Measurements from ENCODE around the gene PRADC1.
"Not testable (repeated sequence)": the region's sequence is repeated elsewhere in the genome, so short reads cannot be mapped to it uniquely, and the experiment has no call there.

The PRADC1 gene

DNA sequence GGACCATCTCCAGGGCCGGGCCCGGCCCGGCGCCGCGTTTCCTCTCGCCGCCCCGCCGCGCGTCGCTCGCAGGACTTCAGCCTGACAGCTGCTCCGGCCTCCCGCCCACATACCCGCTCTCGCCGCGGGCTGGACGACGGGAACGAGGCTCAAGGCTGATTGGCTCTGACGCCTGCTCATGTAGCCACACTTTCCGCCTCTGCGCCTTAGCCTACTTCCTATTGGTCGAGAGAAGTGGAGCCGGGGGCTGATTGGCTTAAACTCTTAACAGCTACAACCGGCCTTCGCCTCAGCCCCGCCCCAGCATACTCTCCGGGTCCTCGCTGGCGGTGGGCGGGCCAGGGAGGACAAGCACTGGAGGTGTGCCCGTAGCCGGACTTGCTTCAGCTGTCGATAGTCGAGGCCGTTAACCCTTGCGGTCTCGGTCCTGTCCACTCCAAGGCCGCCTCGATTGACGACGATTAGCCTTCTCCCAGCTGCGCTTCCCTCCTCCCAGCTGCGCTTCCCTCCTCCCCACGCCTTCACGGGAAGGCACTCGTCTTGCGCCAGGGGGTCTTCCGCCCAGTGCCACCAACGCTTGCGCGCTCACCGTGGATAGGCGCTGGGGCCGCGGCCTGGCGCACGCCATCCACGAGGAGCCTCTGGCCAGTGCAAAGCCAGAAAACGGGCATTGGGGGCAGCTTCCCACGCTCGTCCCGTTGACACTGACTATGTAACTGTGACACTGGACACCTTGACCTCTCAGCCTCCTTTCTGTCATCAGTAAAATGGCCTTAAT is at the start of gene PRADC1:
PRADC1 (minus strand) TSS at position 86 of the 778 bp plus-strand sequence; CDS start at position 7, 79 bp downstream.
- DNase-seq (ENCODE audit: low read depth, low spot score) = peak; percentile 98

DNA sequence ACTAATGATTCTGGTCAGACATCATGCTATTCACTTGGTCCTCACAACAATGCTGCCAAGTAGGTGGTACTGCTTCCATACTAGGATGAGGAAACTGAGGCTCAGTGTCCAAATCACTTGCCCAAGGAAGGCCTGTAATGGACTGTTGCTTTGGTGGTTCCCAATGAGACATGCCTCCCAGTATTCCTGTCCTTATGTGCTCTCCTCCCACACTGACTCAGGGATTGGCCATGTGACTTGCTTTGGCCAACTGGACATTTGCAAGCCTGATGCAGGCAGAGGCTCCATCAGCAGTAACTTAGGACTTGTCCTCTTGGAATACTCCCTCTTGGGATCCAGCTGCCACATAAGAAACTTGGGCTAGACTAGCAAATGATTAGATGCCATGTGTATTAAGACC is 48.2 kb upstream of the PRADC1 start:
- no peak for DNase-seq (ENCODE audit: low read depth, low spot score)

GRCh38 chr2:73279852-73280251 is 46.8 kb upstream of the PRADC1 start:
- no peak for DNase-seq (ENCODE audit: low read depth, low spot score)

GRCh38 chr2:73272270-73272669 is 39.2 kb upstream of the PRADC1 start:
- no peak for DNase-seq (ENCODE audit: low read depth, low spot score)

DNA sequence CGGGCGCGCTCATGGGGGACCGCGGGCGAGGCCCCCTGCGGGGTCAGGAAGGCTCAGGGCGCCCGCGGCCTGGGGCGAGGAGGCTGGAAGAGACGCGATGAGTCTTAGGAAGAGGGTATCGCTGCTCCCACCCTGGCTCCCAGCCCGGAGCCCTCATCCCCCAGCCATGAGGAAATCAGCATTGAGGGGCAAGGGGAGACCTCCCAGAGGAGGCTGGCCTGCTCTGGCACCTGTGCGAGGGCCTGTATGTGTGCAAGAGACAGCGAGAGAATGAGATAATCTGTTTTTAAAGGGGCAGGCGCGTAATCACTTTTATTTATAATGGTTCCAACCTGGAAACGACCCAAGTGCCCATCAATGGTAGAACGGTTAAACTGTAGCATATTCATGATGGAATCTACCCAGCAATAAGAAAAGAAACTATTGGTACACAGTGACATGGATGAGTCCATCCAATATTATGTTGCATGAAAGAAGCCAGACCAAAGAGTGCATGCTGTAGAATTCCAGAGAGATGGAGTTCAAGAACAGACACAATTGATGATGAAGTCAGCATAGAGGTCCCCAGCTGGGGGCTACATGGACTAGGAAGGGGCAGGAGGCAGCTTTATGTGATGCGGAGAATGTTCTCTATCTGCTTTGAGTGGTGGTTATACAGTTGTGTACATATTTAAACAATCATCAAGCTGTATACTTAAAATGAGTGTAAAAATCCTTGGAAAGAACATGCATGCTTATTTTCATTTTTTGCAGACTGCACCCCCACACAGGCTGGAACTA is 36.8 kb upstream of the PRADC1 start:
- DNase-seq (ENCODE audit: low read depth, low spot score) = no peak

DNA sequence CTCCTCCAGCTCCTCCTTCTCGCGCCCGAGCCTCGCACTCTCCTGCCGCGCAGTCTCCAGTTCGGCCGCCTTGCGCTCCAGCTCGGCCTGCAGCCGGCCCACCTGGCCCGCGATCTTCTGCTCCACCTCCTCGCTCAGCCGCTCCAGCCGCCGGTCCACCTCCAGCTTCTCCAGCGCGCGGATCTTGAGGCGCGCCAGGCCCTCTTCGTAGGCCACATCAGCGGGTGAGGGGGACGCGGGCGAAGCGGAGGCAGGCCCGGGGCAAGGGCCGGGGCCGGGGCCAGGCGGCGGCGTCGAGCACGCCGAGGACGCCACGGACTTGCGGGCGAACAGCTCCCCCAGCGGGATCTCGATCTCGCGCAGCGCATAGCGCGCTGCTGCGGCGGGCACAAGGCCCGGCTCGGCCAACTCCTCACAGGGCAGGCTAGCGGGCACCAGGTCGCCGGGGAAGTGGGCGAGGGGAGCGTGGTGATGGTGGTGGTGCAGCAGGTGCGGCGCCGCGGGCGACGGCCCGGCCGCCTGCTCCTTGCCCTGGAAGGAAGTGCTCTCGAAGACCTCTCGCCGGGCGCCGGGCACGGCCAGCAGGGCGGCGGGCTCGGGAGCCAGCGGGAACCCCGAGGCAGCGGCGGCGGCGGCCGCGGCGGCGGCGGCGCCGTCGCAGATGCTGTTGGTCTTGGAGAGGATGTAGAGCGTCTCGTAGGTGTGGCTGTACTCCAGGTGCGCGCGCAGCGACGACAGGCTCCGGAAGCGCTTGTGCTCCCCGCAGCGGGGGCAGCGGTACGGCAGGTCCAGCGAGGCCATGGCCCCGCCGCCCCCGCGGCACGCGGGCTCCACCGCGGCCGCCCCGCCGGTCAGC is 36.0 kb upstream of the PRADC1 start:
- no peak for DNase-seq (ENCODE audit: low read depth, low spot score)

DNA sequence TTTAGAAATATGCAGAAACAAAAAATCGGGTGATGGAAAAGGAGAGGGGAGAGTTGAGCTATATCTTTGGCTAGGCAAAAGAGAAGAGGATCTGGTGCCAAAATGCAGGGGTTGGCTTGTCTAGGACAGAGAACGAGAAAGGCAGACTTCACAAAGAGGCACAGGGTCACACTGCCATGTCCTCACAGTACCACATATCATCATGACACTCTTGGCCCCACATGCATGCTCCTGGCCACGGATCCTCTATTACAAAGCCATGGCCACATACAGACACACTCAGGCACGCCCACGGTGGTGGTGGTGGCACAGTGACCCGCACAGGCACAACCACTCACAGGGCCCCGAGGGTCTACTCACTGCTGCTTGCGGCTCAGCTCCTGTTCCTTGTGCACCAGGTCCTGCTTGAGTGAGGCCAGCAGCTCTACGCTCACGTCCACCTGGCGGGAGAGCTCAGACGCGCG is 35.4 kb upstream of the PRADC1 start:
- DNase-seq (ENCODE audit: low read depth, low spot score) = no peak

DNA sequence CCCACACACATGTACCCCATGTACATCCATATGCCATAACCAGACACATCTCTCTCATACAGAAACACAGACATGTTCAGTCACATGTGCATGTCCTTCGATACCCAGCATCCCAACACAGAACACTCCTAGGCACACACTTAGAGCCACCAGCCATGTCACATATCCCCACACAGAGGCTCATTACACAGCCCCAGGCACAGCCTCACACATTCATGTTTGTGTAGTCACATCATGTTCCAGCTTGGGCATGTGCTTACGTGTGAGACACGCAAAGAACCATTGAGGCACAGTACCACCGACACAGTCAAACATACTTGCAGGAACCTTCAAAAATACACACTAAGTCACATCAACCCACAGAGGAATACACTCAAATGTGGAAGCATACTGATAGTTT is 34.0 kb upstream of the PRADC1 start:
- DNase-seq (ENCODE audit: low read depth, low spot score) = no peak

DNA sequence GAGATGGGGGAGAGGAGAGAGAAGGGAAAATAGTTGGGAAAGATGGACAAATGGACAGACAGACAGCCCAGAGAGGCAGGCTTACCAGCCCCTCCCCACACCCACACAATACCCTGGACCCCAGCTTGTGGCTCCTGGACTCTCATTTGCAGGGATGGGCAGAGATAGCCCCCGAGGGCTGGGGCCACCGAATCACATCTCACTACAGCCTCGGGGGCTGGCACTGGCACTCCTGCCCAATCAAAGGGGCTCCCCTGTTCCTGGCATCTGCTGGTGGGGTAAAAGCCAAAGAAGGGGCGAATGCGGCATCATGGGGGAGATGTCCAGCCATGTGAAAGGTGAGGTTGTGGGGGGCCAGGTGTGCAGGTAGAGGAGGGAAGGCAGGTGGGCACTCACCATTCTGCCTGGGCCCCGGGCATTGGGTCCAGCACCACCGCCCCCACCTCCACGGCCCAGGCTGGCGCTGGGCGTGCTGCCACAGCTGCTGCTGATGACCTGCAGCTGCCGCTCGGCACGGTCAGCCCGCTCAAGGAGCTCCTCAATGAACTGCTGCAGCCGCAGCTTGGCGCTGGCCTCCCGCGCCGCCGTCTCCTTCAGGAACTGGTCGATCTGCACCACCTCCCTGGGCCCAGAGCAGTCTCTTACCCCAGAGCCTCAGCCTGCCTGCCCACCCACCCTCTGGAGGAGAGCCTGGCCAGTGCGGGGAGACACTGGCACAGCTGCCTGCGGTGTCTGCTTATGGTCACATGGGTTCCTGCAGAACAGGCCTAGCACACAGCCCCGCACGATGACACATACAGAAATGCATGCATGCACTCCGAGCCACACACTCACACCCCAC is 33.2 kb upstream of the PRADC1 start:
- no peak for DNase-seq (ENCODE audit: low read depth, low spot score)

DNA sequence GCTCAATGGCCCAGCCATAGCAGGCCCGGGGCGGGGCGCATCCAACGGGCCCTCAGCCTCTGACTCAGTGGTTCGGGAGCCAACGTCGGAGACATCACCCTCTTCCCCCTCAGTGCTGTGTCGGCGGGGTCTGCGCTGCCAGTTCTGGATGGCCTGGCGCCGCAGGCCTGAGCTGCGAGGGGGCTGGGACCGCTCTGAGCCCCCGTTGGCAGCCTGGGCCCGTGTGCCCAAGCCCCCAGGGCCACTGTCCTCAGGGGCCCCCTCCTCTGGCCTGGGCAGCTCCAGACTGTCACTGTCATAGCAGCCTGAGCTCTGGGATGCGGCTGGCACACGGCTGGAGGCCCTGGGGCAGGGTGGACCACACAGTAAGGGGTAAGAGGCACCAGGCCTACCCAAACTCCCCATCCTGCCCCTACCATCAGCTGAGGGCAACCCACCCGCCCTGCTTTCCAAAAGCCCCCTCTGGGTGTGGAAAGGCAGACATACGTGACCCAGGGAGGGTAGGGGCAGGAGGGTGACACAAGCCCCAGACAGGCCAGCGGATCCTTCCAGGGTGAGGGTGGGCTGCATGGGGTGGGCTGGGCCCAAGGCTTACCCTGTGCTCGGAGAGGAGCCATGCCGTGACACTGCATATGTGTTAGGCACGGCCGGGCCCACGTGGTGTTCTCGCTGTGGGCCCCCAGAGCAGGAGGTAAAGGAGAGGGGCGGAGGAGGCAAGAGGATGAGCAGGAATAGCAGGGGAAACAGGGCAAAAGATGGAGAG is 32.4 kb upstream of the PRADC1 start:
- DNase-seq (ENCODE audit: low read depth, low spot score) = no peak

DNA sequence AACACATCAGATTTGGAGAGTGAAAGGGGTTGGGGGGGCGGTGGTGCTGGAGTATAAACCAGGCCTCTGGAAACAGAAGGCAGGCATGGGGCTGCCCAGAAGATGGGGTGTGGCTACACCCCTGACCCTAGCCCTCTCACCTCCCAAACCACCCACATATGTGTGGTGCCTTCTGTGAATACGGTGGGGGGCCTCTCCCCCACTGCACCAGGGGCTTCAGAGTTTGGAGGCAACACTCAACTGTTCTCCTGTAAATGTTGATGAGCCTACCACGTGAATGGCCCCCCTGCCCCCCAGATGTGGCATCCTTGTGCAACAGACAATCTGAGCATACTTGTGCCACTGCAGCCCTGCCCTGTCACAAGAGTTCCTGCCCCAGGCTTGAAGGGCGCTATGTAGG is 31.7 kb upstream of the PRADC1 start:
- no peak for DNase-seq (ENCODE audit: low read depth, low spot score)

GRCh38 chr2:73264332-73264606 is 31.2 kb upstream of the PRADC1 start:
- DNase-seq (ENCODE audit: low read depth, low spot score) = no peak

GRCh38 chr2:73263540-73264331 is 30.7 kb upstream of the PRADC1 start:
- DNase-seq (ENCODE audit: low read depth, low spot score) = no peak

GRCh38 chr2:73262691-73263429 is 29.8 kb upstream of the PRADC1 start:
- not testable (repeated sequence) for DNase-seq (ENCODE audit: low read depth, low spot score)

DNA sequence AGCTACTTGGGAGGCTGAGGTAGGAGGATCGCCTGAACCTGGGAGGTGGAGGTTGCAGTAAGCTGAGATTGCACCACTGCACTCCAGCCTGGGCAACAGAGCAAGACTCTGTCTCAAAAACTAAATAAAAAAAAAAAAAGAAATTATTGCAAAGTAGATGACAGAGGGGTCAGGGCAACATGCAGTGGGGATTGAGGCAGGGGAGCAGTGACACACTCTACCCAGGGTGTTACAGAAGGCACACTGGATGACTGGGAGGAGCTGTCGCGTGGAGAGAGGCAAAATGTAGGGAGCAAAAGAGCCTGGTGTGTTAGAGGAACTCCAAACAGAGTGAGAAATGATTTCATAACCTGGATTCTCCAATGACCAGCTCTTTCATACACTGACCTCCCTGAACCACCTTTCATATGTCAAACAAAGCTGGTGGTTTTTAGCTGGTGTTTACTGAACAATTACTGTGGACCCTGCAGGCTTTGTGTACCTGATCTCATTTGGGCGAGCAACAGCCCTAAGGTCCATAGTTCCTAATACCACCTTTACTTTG is 29.1 kb upstream of the PRADC1 start:
- no peak for DNase-seq (ENCODE audit: low read depth, low spot score)

GRCh38 chr2:73260338-73260984 is 27.4 kb upstream of the PRADC1 start:
- no peak for DNase-seq (ENCODE audit: low read depth, low spot score)

GRCh38 chr2:73259704-73260337 is 26.8 kb upstream of the PRADC1 start:
- no peak for DNase-seq (ENCODE audit: low read depth, low spot score)

DNA sequence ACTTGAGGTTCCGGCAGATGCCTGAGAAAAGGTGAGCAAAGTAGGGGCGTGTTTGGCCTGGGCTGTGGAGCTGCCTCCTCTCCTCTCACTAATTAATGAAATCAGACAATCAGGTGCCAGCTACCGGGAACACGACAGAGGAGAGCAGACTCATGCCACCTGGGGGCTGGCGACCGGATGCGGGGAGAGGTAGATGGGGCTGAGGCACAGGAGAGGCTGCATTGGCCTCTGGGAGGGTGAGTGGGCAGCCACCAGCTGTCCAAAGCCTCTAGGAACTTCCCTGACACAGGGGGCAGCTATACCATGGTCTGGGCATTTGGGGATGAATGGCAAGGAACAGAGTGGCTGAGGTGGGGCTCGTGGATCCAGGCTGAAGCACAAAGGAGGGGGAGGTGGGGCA is 26.2 kb upstream of the PRADC1 start:
- DNase-seq (ENCODE audit: low read depth, low spot score) = no peak

All from brain pericyte (primary cell).